Measurements from ENCODE around the gene ATN1.

ATN1 gene

GRCh38 chr12:6979453-6979852, 51.7 kb downstream of the ATN1 start (continued):
- no peak for TF ChIP-seq ZNF18 (tag by site-specific recombination; IDR thresholded peaks at IDR 0.05)
- no peak for TF ChIP-seq MYNN (tag by site-specific recombination; IDR thresholded peaks at IDR 0.05; ENCODE audit: borderline replicate concordance)
- no peak for TF ChIP-seq ZBTB1 (tag by site-specific recombination; IDR thresholded peaks at IDR 0.05)

- ChIA-PET CTCF (interaction anchor here (0.7 to 1.5 kb wide), 3 partner anchors 16 to 38 kb away, joined by 3 to 5 read pairs (median 4); partner anchors contain the start of gene LPCAT3), POLR2A (no interaction called here)
- TF ChIP-seq ZNF473 (tag by site-specific recombination; IDR thresholded peaks at IDR 0.05) (no peak), ZNF121 (tag by site-specific recombination; IDR thresholded peaks at IDR 0.05) (peak; percentile 89)
- Histone ChIP-seq H3K9me3 (ENCODE audit: control insufficient read depth, insufficient read depth, low read depth, low read length) (no peaks in the 10 kb centered on the region), H3K36me3 (ENCODE audit: control insufficient read depth in 2 of 2, insufficient read depth in 1 of 2, low read length in 2 of 2) (peaks cover 27 to 94% of the 10 kb centered on the region in 2 experiments), H3K4me3 (ENCODE audit: low read depth, low read length) (no peak overlapping the region), H3K4me1 (ENCODE audit: control insufficient read depth, insufficient read depth, low read length) (no peaks in the 10 kb centered on the region), H3K27ac (ENCODE audit: extremely low read depth, low read depth, low read length) (no peak overlapping the region)
Measured at GRCh38 chr12:6980075-6980474, 52.3 kb downstream of the ATN1 start.

GRCh38 chr12:6980740-6981139, 53.0 kb downstream of the ATN1 start:
- H3K9me3 ChIP-seq (ENCODE audit: control insufficient read depth, insufficient read depth, low read depth, low read length) = no peaks in the 10 kb centered on the region
- no peaks in the 10 kb centered on the region for H3K4me1 ChIP-seq (ENCODE audit: control insufficient read depth, insufficient read depth, low read length)
- ChIA-PET CTCF (interaction anchor here (1.3 to 1.5 kb wide), 2 partner anchors 16 to 37 kb away, joined by 4 to 5 read pairs; partner anchors contain the start of gene LPCAT3), POLR2A (no interaction called here)
- H3K27ac ChIP-seq (ENCODE audit: extremely low read depth, low read depth, low read length) = no peak overlapping the region
- peaks cover 27 to 88% of the 10 kb centered on the region in 2 experiments for H3K36me3 ChIP-seq (ENCODE audit: control insufficient read depth in 2 of 2, insufficient read depth in 1 of 2, low read length in 2 of 2)
- no peak overlapping the region for H3K4me3 ChIP-seq (ENCODE audit: low read depth, low read length)
- no peak for TF ChIP-seq ZNF23 (tag by site-specific recombination; IDR thresholded peaks at IDR 0.05; ENCODE audit: borderline replicate concordance)
- TF ChIP-seq ZNF658 (tag by site-specific recombination; IDR thresholded peaks at IDR 0.05) = no peak
- TF ChIP-seq HOXA7 (CRISPR knock-in tag; IDR thresholded peaks at IDR 0.05; ENCODE audit: borderline replicate concordance) = no peak
- no peak for TF ChIP-seq ZNF302 (tag by site-specific recombination; IDR thresholded peaks at IDR 0.05; ENCODE audit: low read depth)
- no peak for TF ChIP-seq ZNF19 (tag by site-specific recombination; IDR thresholded peaks at IDR 0.05; ENCODE audit: low read depth)

GRCh38 chr12:6981152-6982052, 53.6 kb downstream of the ATN1 start:
- no peak for TF ChIP-seq ZNF155 (tag by site-specific recombination; IDR thresholded peaks at IDR 0.05)
- TF ChIP-seq ZNF747 (tag by site-specific recombination; IDR thresholded peaks at IDR 0.05) = no peak
- TF ChIP-seq ZXDB (tag by site-specific recombination; IDR thresholded peaks at IDR 0.05) = no peak
- TF ChIP-seq BCL6B (tag by site-specific recombination; IDR thresholded peaks at IDR 0.05) = no peak
- no peak for TF ChIP-seq ZBTB44 (tag by site-specific recombination; IDR thresholded peaks at IDR 0.05)
- no peak for TF ChIP-seq ZNF530 (tag by site-specific recombination; IDR thresholded peaks at IDR 0.05; ENCODE audit: low read depth)
- TF ChIP-seq BCL11B (tag by site-specific recombination; IDR thresholded peaks at IDR 0.05; ENCODE audit: low read depth) = no peak
- Histone ChIP-seq H3K4me3 (ENCODE audit: low read depth, low read length) (no peak overlapping the region), H3K27ac (ENCODE audit: extremely low read depth, low read depth, low read length) (no peak overlapping the region), H3K36me3 (ENCODE audit: control insufficient read depth in 2 of 2, insufficient read depth in 1 of 2, low read length in 2 of 2) (peaks cover 24 to 81% of the 10 kb centered on the region in 2 experiments), H3K4me1 (ENCODE audit: control insufficient read depth, insufficient read depth, low read length) (no peaks in the 10 kb centered on the region), H3K9me3 (ENCODE audit: control insufficient read depth, insufficient read depth, low read depth, low read length) (no peaks in the 10 kb centered on the region)
- CTCF ChIA-PET = interaction anchor here (0.7 to 1.5 kb wide), 3 partner anchors 17 to 207 kb away, joined by 3 to 5 read pairs (median 4); partner anchors contain the start of gene LPCAT3
- POLR2A ChIA-PET = no interaction called here
